GM19372 (cell line): Measurements from ENCODE around the gene PIGA.

Experiments
- ATAC-seq: cut with Tn5 transposase; IDR thresholded peaks from one replicate; pipeline ENCODE4 v1.9.1; 2021; ENCODE audit warnings: mild to moderate bottlenecking, low read depth, moderate library complexity; ENCODE audit not compliant: unreplicated experiment

The PIGA gene, protein sequence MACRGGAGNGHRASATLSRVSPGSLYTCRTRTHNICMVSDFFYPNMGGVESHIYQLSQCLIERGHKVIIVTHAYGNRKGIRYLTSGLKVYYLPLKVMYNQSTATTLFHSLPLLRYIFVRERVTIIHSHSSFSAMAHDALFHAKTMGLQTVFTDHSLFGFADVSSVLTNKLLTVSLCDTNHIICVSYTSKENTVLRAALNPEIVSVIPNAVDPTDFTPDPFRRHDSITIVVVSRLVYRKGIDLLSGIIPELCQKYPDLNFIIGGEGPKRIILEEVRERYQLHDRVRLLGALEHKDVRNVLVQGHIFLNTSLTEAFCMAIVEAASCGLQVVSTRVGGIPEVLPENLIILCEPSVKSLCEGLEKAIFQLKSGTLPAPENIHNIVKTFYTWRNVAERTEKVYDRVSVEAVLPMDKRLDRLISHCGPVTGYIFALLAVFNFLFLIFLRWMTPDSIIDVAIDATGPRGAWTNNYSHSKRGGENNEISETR

GRCh38 chrX:15335135-15336022 lies at the start of gene PIGA:
TSS of gene PIGA (minus strand) at chrX:15335523. CDS start at chrX:15331930, 3,593 bp downstream.
- peak; percentile 99 for ATAC-seq

DNA sequence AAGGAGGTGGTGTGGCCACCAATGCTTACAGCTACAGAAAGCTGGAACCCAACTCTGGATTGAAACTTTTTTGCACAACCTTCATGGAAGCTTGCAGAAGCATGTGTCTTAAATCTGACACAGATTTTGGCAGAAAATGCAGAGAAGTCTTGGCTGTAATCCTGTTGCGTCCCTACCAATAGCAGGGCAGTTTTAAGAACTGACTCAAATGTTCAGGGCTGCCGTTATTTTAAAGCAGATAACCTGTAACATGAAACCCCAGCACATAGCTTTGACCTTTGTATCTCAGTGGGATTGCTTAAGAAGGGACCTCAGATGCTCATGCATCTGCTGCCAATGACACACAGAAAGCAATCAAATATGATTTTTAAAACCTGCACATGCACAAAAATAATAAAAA lies 49.0 kb upstream of the PIGA start, which contains the start of gene VEGFD:
Gene VEGFD, minus strand, starts transcription at position 110 of the 400 bp plus-strand sequence. CDS start 467 bp downstream, outside the sequence.
- ATAC-seq: no peak

GRCh38 chrX:15382813-15383212 lies 47.5 kb upstream of the PIGA start:
- no peak for ATAC-seq

- ATAC-seq: no peak
These were observed 41.6 kb upstream of the PIGA start for GRCh38 chrX:15376956-15377355.

DNA sequence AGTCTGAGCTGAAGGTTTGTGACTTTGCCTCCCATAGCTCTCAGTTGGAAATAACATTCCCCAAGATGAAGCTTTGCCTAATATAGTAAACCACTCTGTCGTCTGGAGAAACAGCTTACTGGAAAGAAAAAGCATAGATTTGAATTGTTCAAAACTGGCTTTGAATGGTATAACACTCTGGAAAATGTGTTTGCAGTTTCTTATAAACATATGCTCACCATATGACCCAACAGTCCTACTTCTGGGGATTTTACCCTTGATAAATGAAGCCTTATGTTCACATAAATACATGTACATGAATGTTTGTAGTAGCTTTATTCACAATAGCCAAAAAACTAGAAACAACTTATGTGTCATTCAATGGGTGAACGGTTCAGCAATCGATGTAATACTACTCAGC lies 38.7 kb upstream of the PIGA start:
- ATAC-seq: no peak

GRCh38 chrX:15366506-15367352 lies 31.4 kb upstream of the PIGA start:
- ATAC-seq: no peak

DNA sequence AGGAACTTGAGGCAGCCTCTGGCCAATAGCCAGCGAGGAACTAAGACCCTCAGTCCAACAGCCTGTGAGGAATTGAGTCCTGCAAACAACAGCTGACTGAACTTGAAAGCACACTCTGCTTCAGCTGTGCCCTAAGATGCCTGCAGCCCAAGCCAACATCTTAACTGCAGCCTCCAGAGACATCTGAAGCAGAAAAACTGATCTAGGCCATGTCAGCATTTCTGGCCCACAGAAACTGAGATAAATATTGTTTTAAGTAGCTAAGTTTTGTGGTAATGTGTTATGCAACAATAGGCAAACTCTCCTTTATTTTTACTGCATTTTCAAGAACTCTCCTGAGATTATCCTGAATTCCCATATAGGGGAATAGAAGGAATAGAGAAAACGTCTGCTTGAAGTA lies 24.4 kb upstream of the PIGA start:
- no peak for ATAC-seq

GRCh38 chrX:15358533-15358932 lies 23.2 kb upstream of the PIGA start:
- ATAC-seq: no peak

GRCh38 chrX:15356444-15356843 lies 21.1 kb upstream of the PIGA start:
- no peak for ATAC-seq

GRCh38 chrX:15350329-15350996 lies 15.1 kb upstream of the PIGA start:
- ATAC-seq: no peak

DNA sequence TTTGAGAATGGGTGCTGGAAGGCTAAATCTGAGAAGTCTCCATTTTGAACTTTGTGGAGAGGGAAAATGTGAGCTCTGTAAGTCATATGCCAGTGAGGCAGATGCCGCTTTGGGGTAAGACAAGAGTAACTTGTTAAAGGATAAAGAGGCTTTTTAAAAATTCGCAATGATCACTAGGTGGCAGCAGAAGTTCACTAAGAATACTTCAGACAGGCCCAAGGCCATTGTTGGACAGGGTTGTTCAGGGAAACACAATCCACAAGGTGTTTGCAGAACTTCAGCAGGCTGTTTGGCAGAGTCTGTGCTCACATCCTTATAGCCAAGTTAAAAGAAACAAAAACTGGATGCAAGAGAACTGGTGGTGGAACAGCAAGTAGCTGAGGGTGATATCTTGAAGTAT lies 13.7 kb upstream of the PIGA start:
- ATAC-seq: no peak

GRCh38 chrX:15345976-15346375 lies 10.7 kb upstream of the PIGA start:
- no peak for ATAC-seq

- ATAC-seq: no peak
These were observed 8.8 kb upstream of the PIGA start for GRCh38 chrX:15344106-15344505.

GRCh38 chrX:15343075-15343476 lies 7.8 kb upstream of the PIGA start:
- no peak for ATAC-seq

DNA sequence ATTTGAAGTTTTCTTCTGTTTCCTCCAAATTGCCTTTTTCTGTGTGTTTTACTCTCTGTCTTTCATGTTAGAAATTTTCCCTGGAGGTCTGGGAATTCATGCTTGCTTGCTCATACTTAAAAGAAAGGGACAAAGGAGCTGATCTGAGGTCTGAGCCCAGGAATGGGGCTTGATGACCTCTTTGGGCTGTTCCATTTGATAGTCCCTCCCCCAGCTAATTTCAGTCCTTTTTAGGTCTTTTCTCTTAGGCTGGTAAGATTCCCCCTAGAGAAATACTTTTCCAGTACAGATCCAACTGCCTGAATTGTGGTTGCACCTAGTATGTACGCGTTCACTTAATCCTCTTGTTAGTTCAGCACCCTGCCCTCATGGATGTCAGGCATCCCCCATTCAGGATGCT lies 5.5 kb upstream of the PIGA start:
- no peak for ATAC-seq

GRCh38 chrX:15336023-15336413 lies 695 bp upstream of the PIGA start:
- ATAC-seq: no peak

- ATAC-seq: no peak
These were observed 762 bp downstream of the PIGA start for GRCh38 chrX:15334561-15334960.

DNA sequence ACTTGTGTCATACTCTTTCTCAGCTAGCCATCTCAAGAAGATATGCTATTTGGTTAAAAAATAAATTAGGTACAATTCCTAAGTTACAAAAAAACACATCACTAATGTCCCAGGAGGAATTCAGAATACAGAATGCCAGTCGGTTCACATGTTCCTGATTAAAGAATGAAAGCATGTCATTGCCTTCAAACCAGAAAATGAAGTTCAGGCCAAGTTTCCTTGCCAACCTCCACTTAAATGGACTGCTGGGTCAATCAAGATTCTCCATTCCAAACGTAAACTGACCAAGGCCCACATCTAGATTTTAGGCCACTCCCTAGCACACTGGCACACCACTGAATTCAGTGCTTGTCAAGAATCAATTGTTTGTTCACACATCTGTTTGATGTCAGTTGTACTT lies 6.5 kb downstream of the PIGA start:
- no peak for ATAC-seq

DNA sequence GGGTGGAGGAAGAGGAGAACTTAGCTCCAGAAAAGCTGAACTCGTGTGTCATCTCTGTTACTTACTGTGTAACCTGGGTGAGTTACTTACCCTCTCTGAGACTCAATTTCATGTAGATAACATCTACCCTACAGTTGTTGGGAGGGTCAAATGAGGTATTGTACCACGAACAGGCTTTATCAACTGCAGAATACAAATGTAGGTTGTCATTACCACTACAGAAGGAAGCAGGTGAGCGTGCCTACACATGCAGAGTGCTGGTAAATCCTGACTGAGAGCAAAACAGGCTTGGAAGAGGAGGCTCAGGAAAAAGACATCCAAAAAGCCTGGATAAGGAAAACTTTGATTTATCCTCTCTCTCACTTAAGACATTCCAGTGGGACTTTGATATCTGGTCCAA lies 7.2 kb downstream of the PIGA start:
- ATAC-seq: no peak

GRCh38 chrX:15322472-15322871 lies 12.9 kb downstream of the PIGA start:
- no peak for ATAC-seq
